Esophagus squamous epithelium (tissue), 5 donors: ENCODE measurements around the gene PTPRT. TPM values are rescaled to one million over a fixed set of nuclear protein-coding genes. Genes with fewer than 3 reads are reported as not detected.

Source experiments
- DNase-seq: peaks from one replicate; lab custom pipeline; 2025; lab: John Stamatoyannopoulos, UW
- H3K27ac ChIP-seq, 4 donors: fragments of 200-600 bp; sonication (generic); one replicate each; pipeline ENCODE4 v1.5.1; 2016 to 2019; ENCODE audit warnings: mild to moderate bottlenecking in 1 of 4
- H3K27me3 ChIP-seq, 4 donors: fragments of 200-600 bp; sonication (generic); 1 replicate in 3 of 4; 2 replicates in 1 of 4; pipeline versions ENCODE4 v1.5.1 to v1.6.0; 2017 to 2021; ENCODE audit warnings: antibody characterized with exemption in 1 of 4
- H3K36me3 ChIP-seq, 3 donors: fragments of 200-600 bp; sonication (generic); one replicate each; pipeline ENCODE4 v1.5.1; 2016 to 2019
- H3K4me1 ChIP-seq, 3 donors: fragments of 200-600 bp; sonication (generic); one replicate each; pipeline ENCODE4 v1.5.1; 2017 to 2019
- H3K4me3 ChIP-seq, 4 donors: fragments of 200-600 bp; sonication (generic); 1 replicate in 3 of 4; 2 replicates in 1 of 4; pipeline ENCODE4 v1.5.1; 2016 to 2019; ENCODE audit warnings: mild to moderate bottlenecking in 2 of 4, moderate library complexity in 1 of 4
- H3K9me3 ChIP-seq, 3 donors: fragments of 200-600 bp; sonication (generic); one replicate each; pipeline ENCODE4 v1.5.1; 2016 to 2019
- POLR2A ChIP-seq, 4 donors: fragments of 450-650 bp; IDR thresholded peaks; one replicate each; pipeline ENCODE4 v1.6.1; 2017; ENCODE audit warnings: antibody characterized with exemption in 4 of 4, mild to moderate bottlenecking in 4 of 4, moderate library complexity in 3 of 4
- WGBS, 2 donors: methylation state at CpG; one replicate each; pipeline ENCODE4 v1.1.5; 2018; 5-methylcytosine and 5-hydroxymethylcytosine counted together
- intact Hi-C: fragments of 100-400 bp; cut with DNase I; formaldehyde crosslinking; loops from one replicate; pipeline ENCODE4 v1.15.0; 2022
- total RNA-seq, 4 donors: library from RNA; depleted of rRNA; stranded (reverse); fragments of >200 nt; gene quantifications; one replicate each; pipeline ENCODE4 v1.1.0, GENCODE V29; 2016
- TF ChIP-seq, protein P1 (sequence below), 6 experiments: fragments of 450-650 bp in 4 of 6; fragments of 200-600 bp in 2 of 6; sonication (generic) in 2 of 6; IDR thresholded peaks; one replicate each; pipeline ENCODE4 v1.5.1; 2016 to 2019; ENCODE audit warnings: antibody characterized with exemption in 6 of 6, mild to moderate bottlenecking in 4 of 6, moderate library complexity in 4 of 6
- donor health status: DM: yes; HTN: yes; CAD: no.

Gene PTPRT
- total RNA-seq, 4 donors from 2014 or later = under 0.01 to 0.06 TPM; not detected in 2

DNA sequence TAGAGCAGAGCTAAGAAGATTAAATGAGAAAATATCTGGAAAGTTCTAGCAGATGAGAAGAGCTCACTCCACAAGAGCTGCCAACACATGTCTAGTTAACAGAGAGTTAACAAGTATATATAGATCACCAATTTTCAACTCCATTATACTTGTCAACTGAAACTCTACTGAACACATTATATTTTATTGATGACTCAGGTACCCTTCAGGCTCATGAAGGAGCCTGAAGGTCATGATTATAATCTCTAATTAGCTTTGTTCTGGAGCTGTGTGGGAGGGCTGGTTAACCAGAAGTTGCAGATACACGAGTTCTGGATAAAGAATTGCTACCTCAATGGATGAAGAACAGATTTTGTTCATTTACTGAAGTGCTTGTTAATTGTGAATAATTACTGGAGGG is 42.1 kb upstream of the PTPRT start:
- no peak overlapping the region for H3K4me3 ChIP-seq
- no peaks in the 10 kb centered on the region for H3K4me1 ChIP-seq
- DNase-seq = no peak
- intact Hi-C loops = no loop called here
- TF ChIP-seq, protein P1, sequence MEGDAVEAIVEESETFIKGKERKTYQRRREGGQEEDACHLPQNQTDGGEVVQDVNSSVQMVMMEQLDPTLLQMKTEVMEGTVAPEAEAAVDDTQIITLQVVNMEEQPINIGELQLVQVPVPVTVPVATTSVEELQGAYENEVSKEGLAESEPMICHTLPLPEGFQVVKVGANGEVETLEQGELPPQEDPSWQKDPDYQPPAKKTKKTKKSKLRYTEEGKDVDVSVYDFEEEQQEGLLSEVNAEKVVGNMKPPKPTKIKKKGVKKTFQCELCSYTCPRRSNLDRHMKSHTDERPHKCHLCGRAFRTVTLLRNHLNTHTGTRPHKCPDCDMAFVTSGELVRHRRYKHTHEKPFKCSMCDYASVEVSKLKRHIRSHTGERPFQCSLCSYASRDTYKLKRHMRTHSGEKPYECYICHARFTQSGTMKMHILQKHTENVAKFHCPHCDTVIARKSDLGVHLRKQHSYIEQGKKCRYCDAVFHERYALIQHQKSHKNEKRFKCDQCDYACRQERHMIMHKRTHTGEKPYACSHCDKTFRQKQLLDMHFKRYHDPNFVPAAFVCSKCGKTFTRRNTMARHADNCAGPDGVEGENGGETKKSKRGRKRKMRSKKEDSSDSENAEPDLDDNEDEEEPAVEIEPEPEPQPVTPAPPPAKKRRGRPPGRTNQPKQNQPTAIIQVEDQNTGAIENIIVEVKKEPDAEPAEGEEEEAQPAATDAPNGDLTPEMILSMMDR (IDR thresholded peaks at IDR 0.05) = no peak
- TF ChIP-seq POLR2A (IDR thresholded peaks at IDR 0.05) = no peak
- H3K9me3 ChIP-seq = no peaks in the 10 kb centered on the region
- H3K27me3 ChIP-seq = peaks cover 0 to 24% (median 0%) of the 10 kb centered on the region in 4 donors
- H3K27ac ChIP-seq = no peak overlapping the region
- H3K36me3 ChIP-seq = no peaks in the 10 kb centered on the region
- WGBS, 2 donors = 42 to 43% methylated on average over 1 of the region's 1 CpG

DNA sequence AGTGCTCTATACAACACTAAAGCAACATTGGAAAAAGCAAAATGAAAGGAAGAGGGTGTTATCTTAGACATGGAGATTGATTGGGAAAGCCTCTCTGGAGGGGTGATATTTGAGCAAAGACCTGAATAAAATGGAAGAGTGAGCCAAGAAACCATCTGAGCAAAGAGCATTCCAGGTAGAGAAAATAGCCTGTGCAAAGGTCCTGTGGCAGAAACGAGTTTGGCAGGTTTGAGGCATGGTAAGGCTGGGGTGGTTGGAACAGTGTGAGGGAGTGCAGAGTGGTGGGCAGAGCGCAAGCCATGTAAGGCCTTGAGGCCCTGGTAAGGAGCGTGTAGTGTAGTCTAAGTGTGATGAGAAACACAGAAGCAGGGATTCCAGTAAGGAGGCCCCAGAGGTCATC is 40.0 kb upstream of the PTPRT start:
- 59 to 72% methylated on average over 3 of the region's 3 CpGs for WGBS, 2 donors
- Histone ChIP-seq H3K4me3 (no peak overlapping the region), H3K36me3 (no peaks in the 10 kb centered on the region), H3K9me3 (no peaks in the 10 kb centered on the region), H3K27ac (no peak overlapping the region), H3K4me1 (no peaks in the 10 kb centered on the region), H3K27me3 (peaks cover 0 to 23% (median 0%) of the 10 kb centered on the region in 4 donors)
- DNase-seq = no peak
- intact Hi-C loops = no loop called here
- TF ChIP-seq, protein P1 (IDR thresholded peaks at IDR 0.05) = no peak
- TF ChIP-seq POLR2A (IDR thresholded peaks at IDR 0.05) = no peak

DNA sequence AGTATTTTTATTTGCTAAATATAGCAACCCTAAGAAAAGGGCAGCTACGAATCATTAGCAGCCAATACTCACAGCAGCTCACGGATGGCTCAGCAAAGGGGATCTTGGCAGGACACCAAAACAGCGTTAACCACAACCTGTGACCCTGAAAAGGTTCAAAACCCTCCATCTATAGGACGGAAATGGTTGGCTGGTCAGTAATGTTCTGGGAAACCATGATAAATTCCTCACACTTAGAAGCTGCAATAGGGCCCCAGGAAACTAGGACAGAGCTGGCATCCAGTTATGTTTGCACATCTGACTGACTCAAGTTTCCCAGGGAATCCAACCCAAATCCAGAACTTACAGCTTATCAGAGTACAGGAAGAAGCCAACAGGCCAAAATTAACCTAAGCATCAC is 30.9 kb upstream of the PTPRT start:
- intact Hi-C loops = no loop called here
- Histone ChIP-seq H3K9me3 (no peaks in the 10 kb centered on the region), H3K4me1 (no peaks in the 10 kb centered on the region), H3K27me3 (peaks cover 0 to 43% (median 0%) of the 10 kb centered on the region in 4 donors), H3K27ac (no peak overlapping the region), H3K36me3 (no peaks in the 10 kb centered on the region), H3K4me3 (no peak overlapping the region)
- no peak for TF ChIP-seq POLR2A (IDR thresholded peaks at IDR 0.05)
- TF ChIP-seq, protein P1 (IDR thresholded peaks at IDR 0.05) = no peak
- WGBS, 2 donors = 18 to 22% methylated on average over 2 to 4 of the region's 4 CpGs
- no peak for DNase-seq

DNA sequence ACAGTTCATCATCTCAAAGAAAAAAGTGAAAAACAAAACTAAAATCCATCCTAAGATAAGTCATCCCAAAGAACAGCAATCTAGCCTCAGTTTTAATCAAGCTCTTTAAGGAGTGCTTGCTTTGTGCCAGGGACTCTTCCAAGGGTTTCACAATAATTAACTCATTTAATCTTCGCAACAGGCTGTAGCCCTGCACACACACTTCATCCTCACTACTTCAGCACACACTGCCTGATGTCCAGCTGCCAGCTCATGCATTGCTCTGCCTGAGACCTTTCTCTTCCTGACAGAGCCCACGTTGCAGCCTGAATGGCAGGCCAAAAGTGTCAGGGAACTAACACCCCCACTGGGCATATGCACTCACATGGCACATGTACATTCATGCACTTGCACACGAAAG is 21.2 kb upstream of the PTPRT start:
- H3K36me3 ChIP-seq = no peaks in the 10 kb centered on the region
- no peak for DNase-seq
- no peak overlapping the region for H3K4me3 ChIP-seq
- TF ChIP-seq POLR2A (IDR thresholded peaks at IDR 0.05) = no peak
- TF ChIP-seq, protein P1 (IDR thresholded peaks at IDR 0.05) = no peak
- H3K27ac ChIP-seq = no peak overlapping the region
- WGBS, 2 donors = 55 to 62% methylated on average over 3 of the region's 3 CpGs
- H3K4me1 ChIP-seq = no peaks in the 10 kb centered on the region
- no peaks in the 10 kb centered on the region for H3K9me3 ChIP-seq
- intact Hi-C loops = no loop called here
- H3K27me3 ChIP-seq = peaks cover 0 to 6% (median 0%) of the 10 kb centered on the region in 4 donors

- TF ChIP-seq, protein P1 (IDR thresholded peaks at IDR 0.05) = no peak
- no peak for TF ChIP-seq POLR2A (IDR thresholded peaks at IDR 0.05)
- no peaks in the 10 kb centered on the region for H3K4me1 ChIP-seq
- H3K27ac ChIP-seq = no peak overlapping the region
- no peaks in the 10 kb centered on the region for H3K36me3 ChIP-seq
- H3K27me3 ChIP-seq = peaks cover 0 to under 1% (median 0%) of the 10 kb centered on the region in 4 donors
- WGBS, 2 donors = 13 to 50% methylated on average over 1 to 2 of the region's 2 CpGs
- DNase-seq = no peak
- no peaks in the 10 kb centered on the region for H3K9me3 ChIP-seq
- H3K4me3 ChIP-seq = no peak overlapping the region
- intact Hi-C loops = no loop called here
Measured at GRCh38 chr20:43209831-43210230, 20.1 kb upstream of the PTPRT start.
